A172 (cell line): ENCODE results near the gene CCDC194. TPM values are rescaled to one million over a fixed set of nuclear protein-coding genes. Genes with fewer than 3 reads are reported as not detected.
A peak's percentile ranks its signal among the peaks of the same experiment; 100 is the strongest.

ENCODE experiments used
- DNase-seq: peaks from one replicate; pipeline ENCODE4 v3.0.0-alpha.2; 2015; ENCODE audit warnings: low spot score
- total RNA-seq: library from RNA; depleted of rRNA; stranded (reverse); fragments of >200 nt; shearing (Covaris generic); gene quantifications from 2 replicates; pipeline ENCODE4 v1.2.3, GENCODE V29; 2014; rRNA removed

Gene CCDC194, protein sequence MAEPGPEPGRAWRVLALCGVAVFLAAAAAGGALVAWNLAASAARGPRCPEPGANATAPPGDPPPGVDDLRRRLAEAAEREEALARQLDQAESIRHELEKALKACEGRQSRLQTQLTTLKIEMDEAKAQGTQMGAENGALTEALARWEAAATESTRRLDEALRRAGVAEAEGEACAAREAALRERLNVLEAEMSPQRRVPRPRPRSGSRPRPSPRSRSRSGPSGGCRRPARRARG
- not detected in 2 replicates for total RNA-seq

DNA sequence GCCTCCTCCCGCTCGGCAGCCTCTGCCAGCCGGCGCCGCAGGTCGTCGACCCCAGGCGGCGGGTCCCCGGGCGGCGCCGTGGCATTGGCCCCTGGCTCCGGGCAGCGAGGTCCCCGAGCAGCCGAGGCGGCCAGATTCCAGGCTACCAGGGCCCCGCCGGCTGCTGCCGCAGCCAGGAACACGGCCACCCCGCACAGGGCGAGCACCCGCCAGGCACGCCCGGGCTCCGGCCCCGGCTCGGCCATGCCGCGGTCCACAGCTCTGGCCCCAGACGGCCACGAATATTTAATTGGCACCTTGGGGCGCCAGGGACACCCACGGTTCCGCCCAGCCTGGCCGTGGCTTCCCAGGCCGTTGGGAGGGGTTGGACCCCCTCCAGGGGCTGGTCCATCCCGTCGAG, at the start of gene CCDC194:
TSS of gene CCDC194 (minus strand) at position 283 of the 400 bp plus-strand sequence. CDS start at position 245, 38 bp downstream.
- DNase-seq: no peak

DNA sequence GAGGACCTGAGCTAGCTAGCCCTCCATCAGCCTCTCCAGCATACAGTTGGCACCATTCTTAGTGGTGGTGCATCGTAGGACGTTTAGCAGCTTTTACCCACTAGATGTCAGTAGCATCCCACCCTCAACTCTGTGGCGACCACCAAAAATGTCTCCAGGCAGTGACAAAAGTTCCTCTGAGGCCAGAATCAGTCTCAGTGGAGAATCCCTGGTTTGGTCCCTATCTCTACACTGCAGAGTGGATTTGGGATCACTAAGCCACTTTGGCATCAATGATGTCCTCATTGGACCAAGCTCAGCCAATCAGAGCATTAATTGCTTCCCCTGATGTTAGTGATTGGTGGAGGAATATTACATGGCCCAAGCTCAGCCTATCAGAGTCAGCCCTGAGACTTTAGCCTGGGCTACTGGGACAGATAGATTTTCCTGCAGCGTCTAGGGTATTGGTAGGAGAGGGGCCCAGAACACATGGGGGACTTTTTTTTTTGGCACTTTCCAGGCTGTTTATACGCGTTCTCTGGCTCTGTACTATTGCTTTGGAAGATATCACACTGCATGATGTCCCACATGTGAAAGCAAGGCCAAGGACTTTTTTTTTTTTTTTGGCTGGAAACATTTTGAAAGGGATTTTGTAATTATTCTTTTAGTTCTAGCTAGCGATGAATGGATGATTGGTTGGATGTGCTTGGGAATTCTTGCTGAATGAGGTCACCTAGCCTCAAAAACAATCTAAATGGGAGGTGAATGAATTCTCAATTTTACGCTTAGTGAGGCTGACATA, 47.4 kb upstream of the CCDC194 start:
- peak; percentile 41 for DNase-seq

DNA sequence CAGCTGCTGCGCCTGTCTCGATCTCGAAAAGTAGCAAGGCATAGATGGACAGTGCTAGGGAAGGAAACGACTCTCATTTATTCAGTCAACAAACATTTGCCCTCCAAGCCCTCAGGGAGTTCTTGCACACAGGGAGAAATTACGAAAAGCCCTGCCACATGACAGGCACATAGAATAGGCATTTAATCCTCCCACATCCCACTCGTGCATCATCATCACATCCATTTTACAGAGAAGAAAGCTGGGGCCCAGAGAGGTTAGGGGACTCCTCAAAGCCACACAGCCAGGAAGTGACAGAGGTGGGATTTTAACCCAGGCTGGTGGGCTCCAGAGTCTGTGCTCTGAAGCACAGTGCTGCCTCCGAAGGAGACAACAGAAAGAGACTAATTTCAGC, 42.9 kb upstream of the CCDC194 start:
- no peak for DNase-seq

DNA sequence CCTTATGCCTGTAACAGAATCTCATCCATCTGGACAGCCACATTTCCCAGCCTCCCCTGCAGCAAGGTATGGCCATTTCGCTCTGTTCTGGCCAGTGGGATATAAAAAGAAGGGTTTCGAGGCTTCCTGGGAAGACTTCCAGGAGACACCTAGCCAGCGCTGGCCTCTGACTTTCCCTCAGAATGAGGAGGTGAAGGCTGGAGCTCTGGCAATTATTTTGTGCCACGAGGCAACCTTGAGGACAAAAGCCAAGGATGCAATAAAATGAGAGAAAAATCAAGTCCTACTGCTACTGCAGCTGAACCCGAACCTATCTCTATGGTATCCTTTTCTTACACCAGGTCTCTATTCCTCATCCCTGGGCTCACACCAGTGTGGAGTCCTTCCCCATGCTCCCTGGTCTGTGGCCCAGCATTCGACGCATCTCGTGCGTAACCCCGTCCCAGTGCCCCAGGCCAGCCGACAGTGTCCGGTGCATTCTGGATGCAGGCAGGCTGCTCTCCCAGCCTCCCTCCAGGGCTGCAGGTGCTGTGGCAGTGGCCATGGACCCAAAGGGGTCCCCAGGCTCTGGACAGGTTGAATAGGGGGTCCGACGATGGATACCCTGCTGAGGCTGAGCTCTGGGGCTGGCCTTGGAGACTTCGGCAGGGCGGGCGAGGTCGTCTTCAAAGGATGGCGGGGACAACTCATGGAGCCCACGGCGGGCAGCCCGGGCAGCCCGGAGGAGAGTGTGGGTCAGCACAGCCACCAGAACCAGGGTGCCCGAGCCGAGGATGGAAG, 42.3 kb upstream of the CCDC194 start:
- DNase-seq: no peak

DNA sequence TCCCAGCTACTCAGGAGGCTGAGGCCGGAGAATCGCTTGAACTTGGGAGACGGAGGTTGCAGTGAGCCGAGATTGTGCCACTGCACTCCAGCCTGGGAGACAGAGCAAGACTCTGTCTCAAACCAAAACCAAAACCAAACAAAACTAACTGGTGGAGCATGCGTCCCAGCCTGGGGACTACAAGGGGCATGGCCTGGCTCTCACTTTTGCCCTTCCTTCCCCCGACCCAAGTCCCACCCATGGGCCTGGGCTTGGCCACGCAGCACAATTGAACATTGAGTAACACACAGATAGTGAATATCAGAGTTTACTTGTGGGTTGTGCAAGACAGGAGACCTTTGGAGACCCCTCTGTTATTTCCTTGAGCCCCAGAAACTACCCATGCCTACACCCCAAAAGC, 41.2 kb upstream of the CCDC194 start:
- DNase-seq: no peak

DNA sequence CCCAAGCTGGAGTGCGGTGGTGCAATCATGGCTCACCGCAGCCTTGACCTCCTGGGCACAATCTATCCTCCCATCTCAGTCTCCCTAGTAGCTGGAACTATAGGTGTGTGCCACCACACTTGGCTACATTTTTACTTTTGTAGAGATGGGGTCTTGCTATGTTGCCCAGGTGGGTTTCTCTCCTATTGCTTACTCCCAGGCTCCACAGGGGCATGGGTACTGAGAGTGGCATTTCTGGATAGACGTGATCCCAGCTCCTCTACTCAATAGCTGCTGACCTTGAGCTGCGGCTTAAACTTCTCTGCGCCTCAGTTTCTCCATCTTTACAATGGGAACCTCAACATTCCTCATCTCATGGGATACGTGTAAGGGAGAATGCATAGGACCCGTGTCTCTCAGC, 37.4 kb upstream of the CCDC194 start:
- DNase-seq: no peak

DNA sequence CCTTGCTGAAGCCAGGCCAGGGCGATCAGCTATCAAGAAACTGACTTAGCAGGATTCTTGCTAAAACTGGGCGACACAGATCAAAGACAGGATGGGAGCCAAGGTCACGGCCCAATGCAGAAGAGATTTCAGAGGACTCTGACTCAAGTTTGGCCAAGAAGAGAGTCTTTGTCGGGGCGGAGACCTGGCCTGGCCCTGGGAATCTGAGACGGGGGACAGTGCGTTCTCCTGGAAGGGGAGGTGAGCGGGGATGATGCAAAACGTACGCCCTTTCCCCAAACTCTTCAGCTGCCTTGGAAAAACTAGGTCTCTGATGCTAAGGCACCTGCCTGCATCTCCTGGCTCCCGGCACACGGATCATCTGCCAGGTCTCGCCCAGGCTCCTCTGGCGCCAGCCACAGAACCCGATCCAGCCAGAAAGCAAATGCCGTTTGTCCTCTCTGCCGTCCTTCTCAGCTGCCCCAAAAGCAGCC, 35.7 kb upstream of the CCDC194 start:
- DNase-seq: no peak

DNA sequence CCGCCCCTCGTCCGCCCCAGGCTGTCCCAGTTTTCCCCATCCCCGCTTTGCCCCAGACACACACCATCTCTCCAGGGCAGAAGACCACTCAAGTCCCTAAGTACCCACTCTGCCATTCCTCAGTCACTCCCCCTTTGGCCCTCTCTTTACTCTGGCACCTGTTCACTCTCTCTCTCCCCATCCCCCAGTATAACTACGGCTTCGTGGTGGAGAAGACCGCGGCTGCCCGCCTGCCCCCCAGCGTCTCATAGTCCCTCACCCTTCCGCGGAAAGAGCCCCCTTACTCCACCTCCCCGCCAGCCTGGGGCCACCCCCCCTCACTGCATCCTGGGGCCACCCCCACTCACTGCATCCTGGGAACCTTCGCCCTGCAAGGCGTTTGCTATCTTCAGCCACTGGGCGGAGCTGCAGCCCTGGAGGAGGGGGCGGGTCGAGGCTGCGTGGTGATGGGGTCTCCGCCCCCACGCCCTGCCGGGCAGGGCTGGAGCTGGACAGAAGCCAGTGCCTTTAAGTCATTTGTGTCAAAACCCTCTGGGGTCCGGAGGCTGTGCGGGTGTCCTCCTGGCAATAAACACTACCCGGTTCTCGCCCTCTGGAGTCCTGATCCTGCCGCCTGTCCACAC, 30.9 kb upstream of the CCDC194 start:
- DNase-seq: no peak

DNA sequence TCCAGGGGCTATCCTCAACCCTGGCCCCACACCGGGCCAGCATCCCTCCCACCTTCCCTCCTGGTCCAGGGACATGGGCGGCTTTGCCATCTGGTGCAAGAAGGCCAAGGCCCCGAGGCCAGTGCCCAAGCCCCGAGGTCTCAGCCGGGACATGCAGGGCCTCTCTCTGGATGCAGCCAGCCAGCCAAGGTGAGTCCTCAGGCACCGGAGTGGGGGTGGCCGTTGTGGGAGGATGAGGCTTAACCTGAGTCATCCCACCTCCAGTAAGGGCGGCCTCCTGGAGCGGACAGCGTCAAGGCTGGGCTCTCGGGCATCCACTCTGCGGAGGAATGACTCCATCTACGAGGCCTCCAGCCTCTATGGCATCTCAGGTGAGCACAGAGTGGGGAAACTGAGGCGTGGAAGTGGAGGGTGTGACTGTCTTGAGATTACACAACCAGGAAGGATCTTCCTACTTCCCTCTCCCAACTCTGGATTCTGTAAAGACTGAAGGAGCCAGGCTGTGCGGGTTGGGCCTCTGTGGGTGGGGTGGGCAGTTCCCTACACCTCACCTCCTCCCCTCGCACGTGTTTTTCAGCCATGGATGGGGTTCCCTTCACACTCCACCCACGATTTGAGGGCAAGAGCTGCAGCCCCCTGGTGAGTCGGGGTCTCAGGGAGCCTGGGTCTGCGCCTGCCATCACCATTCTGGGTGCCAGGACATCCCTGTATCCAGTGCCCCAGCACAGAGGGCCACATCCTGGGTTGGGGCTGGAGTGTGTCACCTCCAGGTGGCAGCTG, 29.6 kb upstream of the CCDC194 start:
- DNase-seq: no peak

DNA sequence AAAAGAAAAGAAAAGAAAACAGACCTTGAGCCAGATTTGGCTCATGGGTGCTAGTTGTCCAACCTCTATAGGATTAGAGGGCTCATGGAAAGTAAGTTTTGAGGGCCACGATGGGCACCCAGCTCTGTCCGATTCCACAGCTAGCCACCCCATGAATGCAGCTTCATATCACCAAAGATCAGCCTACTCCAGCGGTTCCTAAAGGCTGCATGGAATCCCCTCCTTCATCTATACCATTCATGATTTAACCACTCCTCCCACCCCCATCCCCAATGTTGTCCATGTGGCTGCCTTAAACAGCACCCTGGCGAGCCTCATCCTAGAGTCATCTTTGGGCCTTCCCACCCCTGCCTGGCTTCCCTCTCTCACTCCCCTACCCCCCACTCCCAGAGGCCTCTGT, 27.9 kb upstream of the CCDC194 start:
- no peak for DNase-seq

DNA sequence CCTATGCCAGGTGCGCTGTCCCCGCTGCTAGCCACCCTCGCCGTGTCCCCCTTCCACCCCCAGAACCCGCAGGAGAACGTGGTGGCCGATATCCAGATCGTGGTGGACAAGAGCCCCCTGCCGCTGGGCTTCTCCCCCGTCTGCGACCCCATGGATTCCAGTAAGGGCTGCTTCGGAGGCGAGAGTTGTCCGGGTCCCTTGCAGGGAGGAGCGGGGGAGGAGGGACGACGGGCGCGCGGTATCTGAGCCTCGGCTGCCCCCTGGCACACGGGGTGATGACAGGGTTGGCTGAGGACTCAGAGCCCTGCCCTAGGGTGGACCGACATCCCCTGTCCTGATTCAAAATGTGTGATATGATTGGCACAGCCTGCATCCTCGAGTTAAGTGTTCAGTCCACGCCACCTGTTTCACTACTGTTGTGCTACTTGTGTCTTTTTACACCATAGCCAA, 26.5 kb upstream of the CCDC194 start:
- no peak for DNase-seq

DNA sequence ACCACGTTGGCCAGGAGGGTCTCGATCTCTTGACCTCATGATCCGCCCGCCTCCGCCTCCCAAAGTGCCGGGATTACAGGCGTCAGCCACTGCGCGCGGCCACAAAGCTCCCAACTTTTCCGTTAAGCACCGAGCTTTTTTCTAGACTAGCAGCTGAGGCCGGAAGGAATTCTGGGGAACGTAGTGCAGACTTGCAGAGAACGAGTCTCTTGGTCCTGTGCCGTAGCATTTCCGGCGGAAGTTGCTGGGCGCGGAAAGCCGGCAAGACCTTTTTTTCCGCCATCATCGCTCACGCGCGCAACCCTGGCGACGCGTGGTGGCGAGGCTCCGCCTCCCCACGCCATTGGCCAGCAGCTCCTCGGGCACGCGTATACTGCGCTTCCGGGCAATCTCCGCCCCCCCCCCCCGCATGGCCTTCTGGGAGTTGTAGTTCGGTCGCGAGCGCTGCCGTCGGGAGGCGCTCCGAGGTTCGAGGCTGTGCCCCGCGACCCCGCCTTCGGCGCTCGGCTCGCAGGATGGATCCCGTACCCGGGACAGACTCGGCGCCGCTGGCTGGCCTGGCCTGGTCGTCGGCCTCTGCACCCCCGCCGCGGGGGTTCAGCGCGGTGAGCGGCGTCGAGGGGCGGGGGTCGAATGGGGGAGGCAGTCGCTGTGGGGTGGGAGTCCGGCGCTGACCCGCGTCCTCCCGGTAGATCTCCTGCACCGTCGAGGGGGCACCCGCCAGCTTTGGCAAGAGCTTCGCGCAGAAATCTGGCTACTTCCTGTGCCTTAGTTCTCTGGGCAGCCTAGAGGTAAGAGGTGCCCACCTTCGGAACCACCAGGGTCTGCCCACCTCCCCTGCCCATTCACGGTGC, 25.9 kb upstream of the CCDC194 start, which contains the start of gene MVB12A:
TSS of gene MVB12A (plus strand) at position 427 of the 854 bp plus-strand sequence. CDS start at position 516, 89 bp downstream.
- DNase-seq: peak; percentile 98

DNA sequence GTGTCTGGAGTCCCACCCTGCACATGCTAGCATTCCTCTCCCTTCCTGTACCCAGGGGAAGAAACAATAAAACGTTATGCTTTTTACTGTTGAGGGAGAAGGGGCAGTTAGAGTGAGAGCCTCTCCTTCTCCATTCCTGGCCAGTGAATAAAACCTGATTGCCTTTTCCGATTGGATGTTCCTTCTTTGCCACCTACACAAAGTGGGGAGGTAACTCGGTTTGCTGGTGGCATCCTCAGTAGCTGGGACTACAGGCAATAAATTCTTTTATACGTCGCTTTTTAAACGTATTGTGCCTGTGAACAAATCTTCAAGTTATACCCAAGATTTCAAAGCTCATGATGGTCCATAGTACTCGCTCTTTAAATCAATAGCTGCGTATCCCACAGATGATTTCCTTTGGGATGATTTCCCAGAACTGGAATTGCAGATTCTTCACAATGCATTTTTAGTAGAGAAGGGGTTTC, 25.2 kb upstream of the CCDC194 start:
- no peak for DNase-seq

DNA sequence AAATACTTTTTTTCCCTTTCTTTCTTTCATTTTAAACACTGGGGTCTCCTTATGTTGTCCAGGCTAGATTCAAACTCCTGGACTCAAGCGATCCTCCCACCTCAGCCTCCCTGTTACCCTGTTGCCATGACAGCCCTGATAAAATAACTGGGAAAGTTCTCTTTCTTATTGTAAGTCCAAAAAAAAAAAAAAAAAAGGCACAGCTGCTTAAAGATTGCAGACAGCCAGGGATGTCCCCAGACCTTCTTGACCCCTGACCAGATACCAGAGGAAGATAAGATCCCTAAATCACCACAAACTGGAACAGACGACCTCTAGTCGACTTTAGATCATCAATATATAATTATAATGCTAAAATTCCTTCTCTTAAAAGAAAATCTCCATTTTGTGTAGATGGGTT, 24.7 kb upstream of the CCDC194 start:
- no peak for DNase-seq

DNA sequence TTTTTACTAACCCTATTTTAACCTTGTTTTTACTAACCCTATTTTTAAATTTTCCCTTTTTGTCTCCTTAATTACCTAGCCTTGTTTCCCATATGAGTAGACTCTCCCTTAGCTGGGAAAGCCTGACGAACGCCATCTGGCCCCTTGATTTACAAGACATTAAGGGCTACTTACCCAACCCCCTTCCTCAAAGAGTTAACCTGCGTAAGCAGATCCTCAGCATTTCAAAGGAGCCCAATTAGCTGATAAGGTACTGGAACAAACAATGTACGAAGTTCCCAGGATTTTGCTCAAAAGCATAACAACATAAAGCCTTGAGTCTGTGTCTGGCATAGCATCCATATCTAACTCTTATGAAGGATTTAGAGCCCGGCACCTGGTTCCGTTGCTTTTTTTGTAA, 21.1 kb upstream of the CCDC194 start:
- no peak for DNase-seq

DNA sequence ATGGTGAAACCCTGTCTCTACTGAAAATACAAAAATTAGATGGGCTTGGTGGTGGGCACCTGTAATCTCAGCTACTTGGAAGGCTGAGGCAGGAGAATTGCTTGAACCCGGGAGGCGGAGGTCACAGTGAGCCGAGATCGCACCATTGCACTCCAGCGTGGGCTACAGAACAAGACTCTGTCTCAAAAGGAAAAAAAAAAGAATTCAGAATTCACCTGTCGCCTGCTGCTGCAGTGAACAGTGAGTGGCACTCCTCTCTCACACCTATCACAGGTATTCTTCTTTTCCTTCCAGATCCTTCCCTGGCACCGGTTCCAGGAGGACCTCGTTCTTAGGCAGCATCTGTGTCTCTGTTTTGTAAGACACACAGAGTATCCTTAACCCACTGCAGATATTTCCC, 20.1 kb upstream of the CCDC194 start:
- DNase-seq: no peak

DNA sequence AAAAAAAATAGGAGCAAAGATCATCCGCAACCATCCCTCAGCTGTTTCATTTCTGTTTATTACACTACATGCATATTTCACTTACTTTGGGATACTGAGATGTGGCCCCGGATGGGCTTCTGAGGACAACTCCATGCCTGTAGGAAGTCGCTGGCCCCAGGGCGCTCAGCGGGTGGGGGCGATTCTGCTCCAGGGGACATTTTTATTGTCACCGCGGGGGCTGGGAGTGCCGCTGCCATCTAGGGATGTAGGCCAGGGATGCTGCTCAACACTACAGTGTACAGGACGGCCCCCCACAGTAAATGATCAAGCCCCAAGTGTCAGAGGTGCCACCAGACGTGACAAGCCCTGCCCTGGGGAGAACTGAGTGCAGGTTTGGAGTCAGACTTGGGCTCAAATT, 17.8 kb upstream of the CCDC194 start:
- no peak for DNase-seq

DNA sequence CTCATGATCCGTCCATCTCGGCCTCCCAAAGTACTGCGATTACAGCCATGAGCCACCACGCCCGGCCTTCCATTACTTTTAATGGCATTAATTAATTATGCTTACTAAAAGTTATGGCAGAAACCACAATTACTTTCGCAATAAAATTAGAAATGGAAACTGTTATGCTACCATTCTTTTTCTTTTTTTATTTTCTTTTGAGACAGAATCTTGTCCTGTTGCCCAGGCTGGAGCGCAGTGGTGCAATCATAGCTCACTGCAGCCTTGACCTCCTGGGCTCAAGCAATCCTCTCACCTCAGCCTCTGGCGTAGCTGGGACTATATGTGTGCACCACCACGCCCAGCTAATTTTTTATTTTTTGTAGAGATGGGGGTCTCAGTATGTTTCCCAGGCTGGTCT, 16.0 kb upstream of the CCDC194 start:
- DNase-seq: no peak

DNA sequence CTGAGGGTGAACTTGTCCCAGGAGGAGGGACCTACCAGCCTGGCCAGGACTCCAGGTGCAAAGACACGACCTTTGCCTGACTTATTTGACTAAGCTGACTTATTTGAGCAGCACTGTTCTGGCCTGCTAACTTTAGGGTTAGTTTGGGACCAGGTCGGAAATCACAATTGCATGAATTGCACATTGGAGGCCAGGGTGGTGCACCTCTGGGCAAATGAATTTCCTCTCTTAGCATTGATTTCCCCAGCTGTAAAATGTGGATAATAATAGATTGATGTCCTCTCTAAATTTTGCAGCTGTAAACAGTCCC, 12.8 kb upstream of the CCDC194 start:
- no peak for DNase-seq
